Measurements from ENCODE around the gene PPIF. TPM values are rescaled to one million over a fixed set of nuclear protein-coding genes. Genes with fewer than 3 reads are reported as not detected.

The PPIF gene
- total and polyA plus RNA-seq, 2 of the 13 experiments (the other 11 are each of a cell fraction or from before 2014, with no cell fraction given): 147 to 157 TPM

- ChIA-PET CTCF (ENCODE audit: low intra/inter-chr PET ratio, low total read pairs) (no interaction called here), POLR2A (no interaction called here)
- no TSS peak for BruUV-seq (replicated peaks)
- H3K79me2 ChIP-seq (ENCODE audit: insufficient read depth, low read length): no peaks in the 10 kb centered on the region
- DNase-seq (ENCODE audit: low spot score) (no peak), FAIRE-seq (no peak), ATAC-seq (no peak)
- intact Hi-C loops (cut with micrococcal nuclease; ENCODE audit: unreplicated experiment): no loop called here
- peaks cover 14% of the 10 kb centered on the region for H3K4me1 ChIP-seq (ENCODE audit: insufficient read depth, low read length)
- H3K4me3 ChIP-seq (replicated peaks in 1 of 3; ENCODE audit: insufficient read depth in 1 of 3, low read depth in 2 of 3, low read length in 3 of 3): no peak overlapping the region
- TF ChIP-seq FOXC1 (CRISPR knock-in tag; IDR thresholded peaks at IDR 0.05; ENCODE audit: borderline replicate concordance): no peak
- WGBS (ENCODE audit: low lambda C conversion rate): 77% methylated on average over 7 of the region's 12 CpGs
- no peak overlapping the region for H2AFZ ChIP-seq (ENCODE audit: low read length)
- no peaks in the 10 kb centered on the region; a peak in 1 of 5 replicates for H3K36me3 ChIP-seq (replicated peaks in 1 of 2; ENCODE audit: control insufficient read depth in 1 of 2, insufficient read depth in 2 of 2, low read length in 2 of 2)
- H3K27ac ChIP-seq (ENCODE audit: extremely low read length, insufficient read depth, low read length): no peak overlapping the region
- no peaks in the 10 kb centered on the region for H3K9me3 ChIP-seq (ENCODE audit: low read length)
- no peaks in the 10 kb centered on the region for H3K27me3 ChIP-seq (ENCODE audit: control insufficient read depth in 1 of 2, insufficient read depth in 2 of 2, low read length in 2 of 2)
- H4K20me1 ChIP-seq (ENCODE audit: insufficient read depth, low read length): no peaks in the 10 kb centered on the region
- no peak overlapping the region for H3K4me2 ChIP-seq (ENCODE audit: low read depth, low read length)
- H3K9ac ChIP-seq (ENCODE audit: insufficient read depth, low read depth, low read length): no peak overlapping the region
- in situ Hi-C loops (cut with HindIII; ENCODE audit: extremely low pct_ligation_motif_present, low pct_unique_long_range_greater_than_20kb): no loop called here
Measured at GRCh38 chr10:79391231-79392019, 44.2 kb downstream of the PPIF start.

- Histone ChIP-seq H3K27ac (ENCODE audit: extremely low read length, insufficient read depth, low read length) (no peak overlapping the region), H4K20me1 (ENCODE audit: insufficient read depth, low read length) (no peaks in the 10 kb centered on the region), H3K9me3 (ENCODE audit: low read length) (no peaks in the 10 kb centered on the region), H2AFZ (ENCODE audit: low read length) (no peak overlapping the region), H3K79me2 (ENCODE audit: insufficient read depth, low read length) (no peaks in the 10 kb centered on the region), H3K4me2 (ENCODE audit: low read depth, low read length) (no peak overlapping the region), H3K4me1 (ENCODE audit: insufficient read depth, low read length) (peaks cover 14% of the 10 kb centered on the region), H3K27me3 (ENCODE audit: control insufficient read depth in 1 of 2, insufficient read depth in 2 of 2, low read length in 2 of 2) (no peaks in the 10 kb centered on the region), H3K9ac (ENCODE audit: insufficient read depth, low read depth, low read length) (no peak overlapping the region), H3K4me3 (replicated peaks in 1 of 3; ENCODE audit: insufficient read depth in 1 of 3, low read depth in 2 of 3, low read length in 3 of 3) (no peak overlapping the region), H3K36me3 (replicated peaks in 1 of 2; ENCODE audit: control insufficient read depth in 1 of 2, insufficient read depth in 2 of 2, low read length in 2 of 2) (no peaks in the 10 kb centered on the region; a peak in 1 of 5 replicates)
- in situ Hi-C loops (cut with HindIII; ENCODE audit: extremely low pct_ligation_motif_present, low pct_unique_long_range_greater_than_20kb) (no loop called here), intact Hi-C loops (cut with micrococcal nuclease; ENCODE audit: unreplicated experiment) (no loop called here)
- 82% methylated on average over 13 of the region's 14 CpGs for WGBS (ENCODE audit: low lambda C conversion rate)
- FAIRE-seq (no peak), ATAC-seq (no peak), DNase-seq (ENCODE audit: low spot score) (no peak)
- no TSS peak for BruUV-seq (replicated peaks)
- ChIA-PET POLR2A (no interaction called here), CTCF (ENCODE audit: low intra/inter-chr PET ratio, low total read pairs) (no interaction called here)
- TF ChIP-seq ZNF563 (CRISPR knock-in tag; IDR thresholded peaks at IDR 0.05): no peak
- no peak for TF ChIP-seq ZXDC (CRISPR knock-in tag; IDR thresholded peaks at IDR 0.05)
- no peak for TF ChIP-seq NFAT5 (CRISPR knock-in tag; IDR thresholded peaks at IDR 0.05)
- no peak for TF ChIP-seq HNRNPUL1 (IDR thresholded peaks at IDR 0.05; ENCODE audit: low read depth, low read length)
- TF ChIP-seq ZNF530 (CRISPR knock-in tag; IDR thresholded peaks at IDR 0.05; ENCODE audit: low read depth): no peak
- no peak for TF ChIP-seq RELA (CRISPR knock-in tag; IDR thresholded peaks at IDR 0.05)
- TF ChIP-seq NFE2 (CRISPR knock-in tag; IDR thresholded peaks at IDR 0.05): no peak
- no peak for TF ChIP-seq ZBTB1 (CRISPR knock-in tag; IDR thresholded peaks at IDR 0.05; ENCODE audit: borderline replicate concordance)
- no peak for TF ChIP-seq SOX6 (IDR thresholded peaks at IDR 0.05)
- no peak for TF ChIP-seq SOX6 (CRISPR knock-in tag; IDR thresholded peaks at IDR 0.05)
Measured at GRCh38 chr10:79392020-79392398, 44.7 kb downstream of the PPIF start.

All from HepG2 (cell line).